OCI-LY7 (cell line): ENCODE data around the gene MTARC2. TPM values are rescaled to one million over a fixed set of nuclear protein-coding genes. Genes with fewer than 3 reads are reported as not detected.

Experiments used
- BruUV-seq: library from RNA; stranded (reverse); fragments of 400-500 nt; replicated peaks from 2 replicates; lab custom pipeline; 2021; lab: Mats Ljungman, UMichigan
- CTCF ChIA-PET: fragments of 300-600 bp; sonication (Branson Sonifier 250); formaldehyde crosslinking; loops from one replicate; lab custom pipeline; 2022; ENCODE audit warnings: antibody characterized with exemption; ENCODE audit not compliant: unreplicated experiment; lab: Charles Lee
- POLR2A ChIA-PET: fragments of 300-600 bp; sonication (Branson Sonifier 250); formaldehyde crosslinking; loops from one replicate; lab custom pipeline; 2022; ENCODE audit warnings: antibody characterized with exemption; lab: Charles Lee
- DNase-seq: peaks from one replicate; pipeline ENCODE4 v3.0.0-alpha.2; 2015; ENCODE audit warnings: low spot score
- H2AFZ ChIP-seq: fragments of 200-600 bp; sonication (generic), shearing (Covaris generic); 2 replicates; pipeline ENCODE4 v1.6.1; 2014; ENCODE audit warnings: mild to moderate bottlenecking, antibody characterized with exemption, low read length, moderate library complexity
- H3K27ac ChIP-seq: fragments of 200-600 bp; sonication (generic); 2 replicates; pipeline ENCODE4 v1.5.1; 2014; ENCODE audit warnings: mixed run types, low read depth, mild to moderate bottlenecking, moderate library complexity, low read length, inconsistent platforms; ENCODE audit not compliant: poor library complexity, severe bottlenecking
- H3K36me3 ChIP-seq: fragments of 200-600 bp; sonication (generic); 2 replicates; pipeline ENCODE4 v1.6.1; 2014; ENCODE audit warnings: mild to moderate bottlenecking, antibody characterized with exemption, low read length, moderate library complexity, mixed read lengths; ENCODE audit not compliant: insufficient read depth
- H3K4me1 ChIP-seq: fragments of 200-600 bp; sonication (generic); 2 replicates; pipeline ENCODE4 v1.5.1; 2014; ENCODE audit warnings: mild to moderate bottlenecking, low read length; ENCODE audit not compliant: insufficient read depth, poor library complexity, severe bottlenecking
- H3K4me2 ChIP-seq: fragments of 200-600 bp; sonication (generic); 2 replicates; pipeline ENCODE4 v1.6.1; 2014; ENCODE audit warnings: mild to moderate bottlenecking, low read length
- H3K4me3 ChIP-seq: fragments of 200-600 bp; sonication (generic); 2 replicates; pipeline ENCODE4 v1.5.1; 2014; ENCODE audit warnings: mild to moderate bottlenecking, low read depth, low read length; ENCODE audit not compliant: poor library complexity, severe bottlenecking
- H3K79me2 ChIP-seq: fragments of 200-600 bp; sonication (generic); 2 replicates; pipeline ENCODE4 v1.6.1; 2016; ENCODE audit warnings: low read depth, mild to moderate bottlenecking, low read length, moderate library complexity, mixed read lengths; ENCODE audit not compliant: insufficient read depth
- H3K9me2 ChIP-seq: fragments of 200-600 bp; sonication (generic); 2 replicates; pipeline ENCODE4 v1.6.1; 2016; ENCODE audit warnings: mild to moderate bottlenecking, low read length, mixed read lengths; ENCODE audit not compliant: insufficient read depth
- H3K9me3 ChIP-seq: fragments of 200-600 bp; sonication (generic); 2 replicates; pipeline ENCODE4 v1.6.1; 2014; ENCODE audit warnings: mild to moderate bottlenecking, mixed run types, low read length, mixed read lengths
- H4K20me1 ChIP-seq: fragments of 200-600 bp; sonication (generic); 2 replicates; pipeline ENCODE4 v1.6.1; 2014; ENCODE audit warnings: mild to moderate bottlenecking, antibody characterized with exemption, low read length, moderate library complexity, mixed read lengths; ENCODE audit not compliant: insufficient read depth
- CTCF ChIP-seq: fragments of 200-600 bp; sonication (generic); conservative IDR thresholded peaks from 2 replicates; pipeline ENCODE4 v1.5.1; 2014; ENCODE audit warnings: mild to moderate bottlenecking, antibody characterized with exemption, low read length, moderate library complexity, mixed read lengths
- EZH2phosphoT487 ChIP-seq: fragments of 200-600 bp; sonication (generic); IDR thresholded peaks from 2 replicates; pipeline ENCODE4 v1.6.1; 2018; ENCODE audit warnings: low read depth, borderline replicate concordance, mild to moderate bottlenecking, mixed run types, antibody characterized with exemption, low read length, moderate library complexity, mixed read lengths
- intact Hi-C: fragments of 100-400 bp; cut with micrococcal nuclease; formaldehyde crosslinking; loops from one replicate; pipeline ENCODE4 v1.10.0; 2022; ENCODE audit not compliant: unreplicated experiment
- total RNA-seq, 2 experiments: library from RNA; depleted of rRNA in 1 of 2; stranded (reverse); fragments of >200 nt in 1 of 2; shearing (Covaris generic) in 1 of 2; gene quantifications; 2 replicates each; pipeline ENCODE4 v1.2.3, GENCODE V29; 2014 to 2022

The MTARC2 gene
- total RNA-seq, 2 experiments from 2014 or later: not detected

DNA sequence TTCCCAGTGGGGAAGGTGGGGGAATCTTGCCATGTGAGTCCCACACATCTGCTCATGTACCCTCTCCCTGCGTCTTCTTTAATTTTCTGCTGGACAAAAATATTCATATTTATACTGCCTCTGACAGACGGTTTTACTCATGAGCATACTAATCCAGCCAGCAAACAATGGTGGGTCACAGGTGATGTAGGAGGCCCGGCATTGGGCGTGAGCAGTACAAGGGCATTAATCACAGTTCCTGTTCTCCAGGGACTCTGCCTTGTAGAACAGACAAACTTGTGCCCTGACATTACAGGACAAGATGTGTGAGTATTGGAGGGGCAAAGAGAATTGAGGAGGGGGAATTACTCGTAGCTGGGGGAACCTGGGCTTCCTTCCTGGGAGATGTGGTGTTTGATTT is 63.6 kb downstream of the MTARC2 start:
- Histone ChIP-seq H3K9me2 (no peaks in the 10 kb centered on the region), H3K27ac (no peak overlapping the region), H4K20me1 (no peaks in the 10 kb centered on the region), H3K4me3 (no peak overlapping the region), H3K79me2 (no peaks in the 10 kb centered on the region), H3K4me1 (no peaks in the 10 kb centered on the region), H3K9me3 (no peaks in the 10 kb centered on the region), H3K4me2 (no peak overlapping the region), H2AFZ (no peak overlapping the region), H3K36me3 (no peaks in the 10 kb centered on the region)
- CTCF ChIA-PET: no interaction called here
- POLR2A ChIA-PET: interaction anchor here (1.1 kb wide), 1 partner anchor 485 kb away, joined by 3 read pairs; no protein-coding TSS in a partner anchor
- no peak for TF ChIP-seq CTCF
- DNase-seq: no peak
- no TSS peak for BruUV-seq
- intact Hi-C loops: loop anchor here (2.0 kb wide), 1 partner anchor 391 kb away; no protein-coding TSS in a partner anchor

DNA sequence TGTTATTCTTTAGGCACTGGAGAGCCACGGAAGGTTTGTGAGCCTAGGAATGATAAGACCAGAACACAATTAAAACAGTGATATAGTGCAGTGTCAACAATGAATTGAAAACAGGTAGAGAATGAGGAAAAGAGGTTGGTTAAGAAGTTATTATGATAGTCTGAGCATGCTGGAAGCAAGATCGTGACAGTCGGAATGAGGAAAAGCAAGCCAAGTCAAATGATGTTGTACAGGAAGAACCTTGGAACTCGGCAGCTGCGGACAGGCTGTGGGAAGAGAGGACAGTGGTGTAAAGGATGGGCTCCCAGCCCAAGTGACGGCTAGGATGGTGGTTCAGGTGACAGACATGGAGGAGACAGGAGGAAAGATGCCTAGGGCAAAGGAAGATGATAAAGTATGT is 64.2 kb downstream of the MTARC2 start:
- Histone ChIP-seq H3K27ac (no peak overlapping the region), H4K20me1 (no peaks in the 10 kb centered on the region), H3K79me2 (no peaks in the 10 kb centered on the region), H3K9me2 (no peaks in the 10 kb centered on the region), H3K4me1 (no peaks in the 10 kb centered on the region), H3K4me3 (no peak overlapping the region), H2AFZ (no peak overlapping the region), H3K9me3 (no peaks in the 10 kb centered on the region), H3K4me2 (no peak overlapping the region), H3K36me3 (no peaks in the 10 kb centered on the region)
- intact Hi-C loops: no loop called here
- BruUV-seq: no TSS peak
- DNase-seq: no peak
- ChIA-PET CTCF (no interaction called here), POLR2A (no interaction called here)
- no peak for TF ChIP-seq CTCF

DNA sequence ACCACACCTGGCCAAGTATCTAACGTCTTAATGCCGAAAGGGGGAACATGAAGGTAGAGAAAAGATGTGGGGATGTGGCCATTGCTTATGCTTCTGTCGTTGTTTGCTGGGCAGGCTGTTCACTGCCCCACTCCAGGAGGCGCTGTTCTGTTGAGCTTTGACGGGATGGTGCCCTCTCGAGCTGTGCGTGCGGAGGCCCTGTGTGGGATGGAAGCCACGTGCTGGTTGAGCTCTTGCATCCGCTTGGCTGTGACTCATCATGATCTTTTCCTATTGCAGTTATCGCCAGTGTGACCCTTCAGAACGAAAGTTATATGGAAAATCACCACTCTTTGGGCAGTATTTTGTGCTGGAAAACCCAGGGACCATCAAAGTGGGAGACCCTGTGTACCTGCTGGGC is 64.9 kb downstream of the MTARC2 start:
- H3K9me2 ChIP-seq: no peaks in the 10 kb centered on the region
- intact Hi-C loops: no loop called here
- DNase-seq: no peak
- H3K9me3 ChIP-seq: no peaks in the 10 kb centered on the region
- no peaks in the 10 kb centered on the region for H3K79me2 ChIP-seq
- ChIA-PET POLR2A (no interaction called here), CTCF (interaction anchor here (0.6 kb wide), 1 partner anchor 451 kb away, joined by 4 read pairs; no protein-coding TSS in a partner anchor)
- no peak overlapping the region for H2AFZ ChIP-seq
- no peak overlapping the region for H3K27ac ChIP-seq
- TF ChIP-seq CTCF (no peak), EZH2phosphoT487 (no peak)
- no peak overlapping the region for H3K4me2 ChIP-seq
- no peak overlapping the region for H3K4me3 ChIP-seq
- BruUV-seq: no TSS peak
- H4K20me1 ChIP-seq: no peaks in the 10 kb centered on the region
- no peaks in the 10 kb centered on the region for H3K4me1 ChIP-seq
- H3K36me3 ChIP-seq: no peaks in the 10 kb centered on the region
